ENCODE results near the gene TXNRD2.
"Not testable (repeated sequence)": the region's sequence is repeated elsewhere in the genome, so short reads cannot be mapped to it uniquely, and the experiment has no call there.

Gene TXNRD2

DNA sequence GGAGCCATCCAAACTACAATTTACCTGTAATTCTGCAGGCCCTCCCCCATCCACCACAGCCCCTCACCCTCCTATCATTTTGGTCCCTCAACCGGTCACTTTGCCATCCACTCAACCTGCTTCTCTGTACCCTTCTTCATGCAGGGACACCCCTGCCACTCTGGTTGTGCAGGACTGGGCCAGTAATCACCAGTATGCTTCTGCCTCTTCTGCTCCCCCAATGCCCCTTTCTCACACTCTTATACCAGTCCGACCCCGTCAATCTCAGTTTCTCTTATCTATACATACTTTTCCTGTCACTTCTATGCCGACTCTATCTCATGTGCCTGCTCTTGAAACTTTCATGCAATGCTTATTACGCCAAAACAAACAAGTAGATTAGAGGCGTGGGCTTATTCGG, 5.1 kb downstream of the TXNRD2 start:
- no peak for DNase-seq
- TF ChIP-seq POLR2A (IDR thresholded peaks at IDR 0.05; ENCODE audit: low read length) (no peak), GATA1 (IDR thresholded peaks at IDR 0.05; ENCODE audit: low read depth, low read length) (no peak)

DNA sequence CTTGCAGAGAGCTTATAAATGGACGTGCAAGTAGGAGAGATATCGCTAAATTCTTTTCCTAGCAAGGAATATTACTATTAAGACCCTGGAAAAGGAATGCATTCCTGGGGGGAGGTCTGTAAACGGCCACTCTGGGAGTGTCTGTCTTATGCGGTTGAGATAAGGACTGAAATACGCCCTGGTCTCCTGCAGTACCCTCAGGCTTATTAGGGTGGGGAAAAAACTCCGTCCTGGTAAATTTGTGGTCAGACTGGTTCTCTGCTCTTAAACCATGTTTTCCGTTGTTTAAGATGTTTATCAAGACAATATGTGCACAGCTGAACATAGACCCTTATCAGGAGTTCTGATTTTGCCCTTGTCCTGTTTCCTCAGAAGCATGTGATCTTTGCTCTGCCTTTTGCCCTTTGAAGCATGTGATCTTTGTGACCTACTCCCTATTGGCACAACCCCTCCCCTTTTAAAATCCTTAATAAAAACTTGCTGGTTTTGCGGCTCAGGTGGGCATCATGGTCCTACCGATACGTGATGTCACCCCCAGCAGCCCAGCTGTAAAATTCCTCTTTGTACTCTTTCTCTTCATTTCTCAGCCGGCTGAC, 6.4 kb downstream of the TXNRD2 start:
- DNase-seq: peak; percentile 29 to 60

DNA sequence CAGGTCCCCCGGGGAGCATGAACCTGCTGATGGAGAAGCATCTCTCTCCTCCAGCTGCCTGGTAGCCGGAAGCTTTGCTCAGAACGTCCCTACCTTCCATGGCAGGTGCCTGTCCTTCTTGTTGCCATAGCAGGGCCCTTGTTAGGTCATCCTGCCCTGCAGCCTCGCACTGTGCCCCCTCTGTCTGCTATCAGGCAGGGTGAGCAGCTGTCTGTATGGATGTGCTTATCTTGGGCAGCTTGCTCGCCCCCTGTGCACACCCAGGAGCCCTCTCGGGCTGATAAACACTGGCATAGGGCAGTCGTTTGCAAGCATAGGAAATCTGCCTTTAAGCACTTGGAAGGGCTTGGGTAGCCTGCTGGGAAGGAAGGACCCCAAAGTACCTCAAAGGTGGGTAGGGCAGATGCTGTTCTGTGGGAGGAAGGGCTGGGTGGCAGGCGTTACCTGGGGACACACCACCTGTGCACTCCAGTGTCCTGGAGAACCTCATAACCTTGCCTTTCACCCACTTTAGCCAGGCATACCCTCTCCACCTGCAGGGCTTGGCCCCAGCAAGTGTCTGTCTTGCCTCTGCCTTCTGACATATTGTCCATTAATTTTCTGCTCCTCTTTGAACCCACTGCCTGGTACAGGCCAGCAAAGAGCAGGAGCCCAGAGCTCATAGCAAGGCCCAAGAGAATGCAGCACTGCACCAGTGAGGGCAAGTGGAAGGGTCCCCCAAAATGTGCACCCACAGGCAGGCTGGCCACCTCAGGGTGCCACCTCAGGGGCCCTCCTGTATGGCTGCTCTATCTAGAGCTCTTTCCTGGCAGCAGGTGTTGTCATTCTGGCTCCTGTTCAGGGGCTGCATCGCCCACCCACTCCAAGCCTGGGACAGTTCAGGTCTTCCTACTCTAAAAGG, 8.0 kb downstream of the TXNRD2 start:
- peak; percentile 89 to 97 for DNase-seq
- TF ChIP-seq GATA1 (IDR thresholded peaks at IDR 0.05; ENCODE audit: low read depth, low read length) (peak; percentile 91), POLR2A (IDR thresholded peaks at IDR 0.05; ENCODE audit: low read length) (peak; percentile 71)

DNA sequence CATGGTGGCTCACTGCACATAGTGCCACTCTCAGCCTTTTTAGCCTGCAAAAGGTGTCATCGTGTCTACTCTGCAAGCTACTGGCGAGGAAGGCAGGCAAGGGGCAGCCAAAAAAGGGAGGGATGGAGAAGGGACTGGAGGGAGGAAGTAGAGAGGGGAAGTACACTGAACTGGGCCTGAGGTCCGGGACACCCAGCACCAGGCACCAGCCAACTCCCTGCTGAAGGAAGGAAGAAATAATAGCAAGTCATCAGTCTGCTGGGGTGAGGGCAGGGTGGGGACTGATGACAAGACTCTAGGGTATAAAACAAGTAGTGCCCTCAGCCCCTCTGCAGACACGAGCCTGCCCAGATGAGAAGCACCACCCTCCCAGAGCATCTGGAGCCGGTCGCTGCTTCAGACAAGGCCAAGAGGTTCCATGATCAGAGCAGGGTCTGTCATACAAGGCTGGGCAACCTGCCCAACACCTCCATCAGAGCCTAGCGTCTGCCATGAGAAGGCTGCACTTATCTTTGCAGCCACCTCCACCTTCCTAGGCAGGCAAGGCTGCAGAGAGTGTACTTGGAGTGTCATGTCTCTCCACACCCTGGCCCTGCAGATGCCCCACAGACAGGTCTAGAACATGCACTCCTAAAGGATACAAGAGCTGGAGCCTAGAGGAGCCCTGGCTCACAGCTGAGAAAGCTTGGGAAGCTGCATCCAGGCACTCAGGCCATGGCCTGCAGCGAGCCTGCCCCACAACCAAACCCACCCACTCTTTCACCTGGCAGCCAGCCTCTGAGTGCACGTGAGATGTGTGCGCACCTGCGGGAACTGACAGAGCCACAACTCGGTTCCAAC, 9.0 kb downstream of the TXNRD2 start:
- peak; percentile 79 for TF ChIP-seq POLR2A (IDR thresholded peaks at IDR 0.05; ENCODE audit: low read length)
- TF ChIP-seq GATA1 (IDR thresholded peaks at IDR 0.05; ENCODE audit: low read depth, low read length): no peak
- DNase-seq: peak; percentile 86 to 91

DNA sequence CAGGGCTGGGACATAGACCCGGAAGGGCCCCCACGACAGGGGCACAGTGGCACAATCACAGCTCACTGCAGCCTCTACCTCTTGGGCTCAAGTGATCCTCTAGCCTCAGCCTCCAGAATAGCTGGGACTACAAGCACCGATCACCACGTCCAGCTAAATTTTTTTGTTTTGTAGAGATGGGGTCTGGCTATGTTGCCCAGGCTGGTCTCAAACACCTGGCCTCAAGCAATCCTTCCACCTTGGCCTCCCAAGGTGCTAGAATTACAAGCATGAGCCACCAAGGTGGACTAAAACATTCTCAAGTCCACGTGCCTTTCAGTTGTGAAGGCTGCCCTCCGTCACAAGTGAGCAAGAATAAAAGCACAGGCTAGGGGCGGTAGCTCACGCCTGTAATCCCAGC, 10.1 kb downstream of the TXNRD2 start:
- no peak for DNase-seq
- TF ChIP-seq POLR2A (IDR thresholded peaks at IDR 0.05; ENCODE audit: low read length) (no peak), GATA1 (IDR thresholded peaks at IDR 0.05; ENCODE audit: low read depth, low read length) (no peak)

DNA sequence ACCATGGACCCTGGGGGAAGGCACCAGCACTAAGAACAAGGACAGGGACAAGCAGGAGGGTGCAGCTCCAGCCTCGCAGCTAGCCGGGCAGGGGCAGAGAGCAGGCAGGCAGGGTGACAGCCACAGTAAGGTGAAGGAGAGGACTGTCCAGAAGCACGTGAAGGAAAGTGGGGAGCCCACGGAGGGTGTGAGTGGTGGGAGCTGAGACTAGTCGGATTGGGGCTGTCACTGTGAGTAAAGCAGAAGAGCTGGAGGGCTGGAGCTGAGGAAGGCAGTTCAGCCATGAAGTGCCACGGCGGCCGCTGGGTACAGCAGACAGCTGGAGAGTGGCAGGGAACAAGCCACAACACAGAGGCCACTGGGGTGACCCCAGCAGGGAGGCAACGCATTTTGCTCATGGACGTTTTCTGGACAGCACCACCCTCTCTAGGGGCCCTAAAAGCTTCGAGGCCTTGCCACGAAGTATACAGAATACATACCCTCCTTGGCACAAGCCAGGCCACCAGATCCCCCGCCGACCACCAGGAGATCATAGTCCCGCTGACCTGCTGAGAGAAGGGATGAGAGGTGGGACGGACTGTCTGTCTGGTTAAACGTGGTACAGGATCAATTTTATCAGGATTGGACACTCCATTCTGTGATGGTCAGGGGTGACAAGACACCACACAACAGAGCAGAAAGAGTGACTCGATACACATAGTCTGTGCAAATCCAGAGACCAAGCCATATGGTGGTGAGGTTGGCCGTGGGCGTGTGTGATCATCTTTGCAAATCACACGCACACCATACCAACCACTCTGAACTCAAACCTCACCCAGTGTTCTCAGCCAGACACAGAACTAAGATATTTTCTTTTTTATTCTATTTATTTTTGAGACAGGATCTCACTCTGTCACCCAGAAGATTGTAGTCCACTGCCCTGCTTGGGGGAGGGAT, 10.8 kb downstream of the TXNRD2 start:
- DNase-seq: no peak
- no peak for TF ChIP-seq POLR2A (IDR thresholded peaks at IDR 0.05; ENCODE audit: low read length)
- no peak for TF ChIP-seq GATA1 (IDR thresholded peaks at IDR 0.05; ENCODE audit: low read depth, low read length)

DNA sequence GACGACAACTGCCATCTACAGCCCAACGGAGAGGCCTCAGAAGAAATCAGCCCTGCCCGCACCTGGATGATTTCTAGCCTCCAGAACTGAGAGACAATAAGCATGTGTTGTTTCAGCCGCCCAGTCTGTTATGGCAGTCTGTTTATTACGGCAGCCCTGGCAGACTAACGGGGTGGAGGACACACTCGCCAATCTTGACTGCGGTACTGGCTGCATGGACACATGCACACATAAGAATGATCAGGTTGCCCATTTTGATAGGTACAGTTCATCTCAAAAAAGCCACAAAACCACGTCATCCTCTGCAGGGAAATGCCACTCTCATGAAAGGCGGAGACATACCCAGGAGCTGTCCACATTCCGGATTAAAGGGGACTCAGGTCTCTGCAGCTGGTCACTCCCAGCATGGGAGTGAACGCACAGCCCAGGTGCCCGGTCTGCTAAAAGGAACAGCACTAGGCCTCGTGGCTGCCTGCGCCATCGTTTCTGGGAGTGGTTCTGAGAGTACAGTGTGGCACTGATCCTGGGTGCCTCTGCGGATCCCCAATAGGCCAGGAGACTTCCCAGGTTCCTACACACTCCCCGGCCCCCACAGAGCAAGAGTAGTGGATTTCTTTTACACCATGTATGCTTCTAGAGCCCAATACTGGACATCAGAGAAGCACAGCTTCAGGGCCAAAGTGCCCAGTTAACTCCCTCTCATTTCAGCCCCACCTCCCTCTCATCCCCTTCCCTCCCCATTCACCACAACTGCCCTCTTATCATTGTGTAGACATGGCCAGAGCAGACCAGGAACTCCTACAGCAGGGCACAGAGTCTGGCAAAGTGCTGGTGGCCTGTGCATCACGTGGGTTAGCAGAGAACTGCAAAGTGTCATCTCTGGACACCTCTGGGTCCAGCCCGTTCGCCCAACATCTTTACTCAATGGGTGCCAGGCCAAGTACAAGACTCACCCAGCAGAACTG, 11.8 kb downstream of the TXNRD2 start:
- TF ChIP-seq GATA1 (IDR thresholded peaks at IDR 0.05; ENCODE audit: low read depth, low read length) (no peak), POLR2A (IDR thresholded peaks at IDR 0.05; ENCODE audit: low read length) (no peak)

DNA sequence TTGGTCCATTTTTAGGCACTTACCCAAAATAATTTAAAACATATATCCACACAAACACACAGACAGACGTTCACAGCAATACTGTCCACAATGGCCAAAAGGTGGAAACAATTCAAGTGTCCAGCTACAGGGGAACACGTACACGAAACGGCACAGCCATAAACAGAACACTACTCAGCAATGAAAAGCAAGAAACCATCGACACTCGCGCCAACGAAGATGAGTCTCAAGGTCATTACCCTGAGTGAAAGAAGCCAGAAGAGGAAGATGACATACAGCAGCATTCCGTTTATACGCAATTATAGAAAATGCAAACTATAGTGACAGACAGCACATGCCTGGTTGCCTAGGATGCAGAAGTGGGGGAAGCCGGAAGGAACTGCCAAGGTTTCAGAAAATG, 13.4 kb downstream of the TXNRD2 start:
- TF ChIP-seq POLR2A (IDR thresholded peaks at IDR 0.05; ENCODE audit: low read length) (no peak), GATA1 (IDR thresholded peaks at IDR 0.05; ENCODE audit: low read depth, low read length) (no peak)
- DNase-seq: no peak

More for the DNA sequence above, 11.8 kb downstream of the TXNRD2 start:
- peak in 1 of 2 experiments; percentile 35 for DNase-seq

DNA sequence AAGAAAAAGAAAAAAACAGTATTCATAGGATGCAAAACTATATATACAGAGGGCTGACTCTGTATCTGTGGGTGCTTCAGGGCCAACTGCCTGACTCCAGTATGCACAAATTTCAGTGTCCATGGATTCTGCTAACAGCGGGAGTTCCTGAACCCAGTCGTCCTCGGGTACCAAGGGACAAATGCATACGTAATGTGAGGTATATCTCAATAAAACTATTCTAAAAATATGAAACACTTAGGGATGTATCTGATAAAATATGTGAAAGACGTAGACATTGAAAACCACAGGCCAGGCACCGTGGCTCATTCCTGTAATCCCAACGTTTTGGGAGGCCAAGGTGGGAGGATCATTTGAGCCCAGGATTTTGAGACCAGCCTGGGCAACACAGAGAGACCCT, 13.9 kb downstream of the TXNRD2 start:
- TF ChIP-seq GATA1 (IDR thresholded peaks at IDR 0.05; ENCODE audit: low read depth, low read length): no peak
- TF ChIP-seq POLR2A (IDR thresholded peaks at IDR 0.05; ENCODE audit: low read length): no peak
- no peak for DNase-seq

DNA sequence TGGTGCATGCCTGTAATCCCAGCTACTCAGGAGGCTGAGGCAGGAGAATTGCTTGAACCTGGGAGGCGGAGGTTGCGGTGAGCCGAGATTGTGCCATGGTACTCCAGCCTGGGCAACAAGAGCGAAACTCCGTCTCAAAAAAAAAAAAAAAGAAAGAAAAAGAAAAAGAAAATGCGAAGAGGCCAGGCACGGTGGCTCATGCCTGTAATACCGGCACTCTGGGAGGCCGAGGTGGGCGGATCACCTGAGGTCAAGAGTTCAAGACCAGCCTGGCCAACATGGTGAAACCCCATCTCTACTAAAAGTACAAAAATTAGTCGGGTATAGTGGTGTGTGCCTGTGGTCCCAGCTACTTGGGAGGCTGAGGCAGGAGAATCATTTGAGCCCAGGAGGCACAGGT, 15.6 kb downstream of the TXNRD2 start:
- DNase-seq: not testable (repeated sequence)

DNA sequence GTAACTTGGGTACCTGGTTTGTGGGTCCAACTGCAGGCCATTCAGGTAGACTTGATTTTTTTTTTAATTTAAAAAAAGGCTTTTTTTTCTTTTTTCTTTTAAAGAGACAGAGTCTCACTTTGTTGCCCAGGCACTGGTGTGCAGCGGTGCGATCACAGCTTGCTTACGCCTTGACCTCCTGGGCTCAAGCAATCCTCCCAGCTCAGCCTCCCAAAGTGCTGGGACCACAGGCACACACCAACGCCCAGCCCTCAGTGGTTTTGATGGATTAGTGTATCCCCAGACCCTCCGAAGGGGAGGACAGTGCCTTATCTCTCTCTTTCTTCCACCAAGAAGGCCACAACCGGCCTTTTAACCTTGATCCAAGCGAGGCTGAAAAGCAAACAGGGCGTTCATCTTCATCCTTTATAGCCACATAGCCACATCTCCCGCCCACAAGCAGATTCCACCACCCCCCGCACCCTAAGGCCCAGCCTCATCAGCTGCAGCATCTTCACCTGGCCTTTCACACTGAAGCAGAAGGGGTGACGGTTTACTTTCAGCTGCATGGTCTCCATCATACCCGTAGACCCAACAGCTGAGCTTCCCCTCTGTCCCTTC, 17.6 kb downstream of the TXNRD2 start:
- TF ChIP-seq GATA1 (IDR thresholded peaks at IDR 0.05; ENCODE audit: low read depth, low read length) (no peak), POLR2A (IDR thresholded peaks at IDR 0.05; ENCODE audit: low read length) (no peak)
- DNase-seq: no peak

DNA sequence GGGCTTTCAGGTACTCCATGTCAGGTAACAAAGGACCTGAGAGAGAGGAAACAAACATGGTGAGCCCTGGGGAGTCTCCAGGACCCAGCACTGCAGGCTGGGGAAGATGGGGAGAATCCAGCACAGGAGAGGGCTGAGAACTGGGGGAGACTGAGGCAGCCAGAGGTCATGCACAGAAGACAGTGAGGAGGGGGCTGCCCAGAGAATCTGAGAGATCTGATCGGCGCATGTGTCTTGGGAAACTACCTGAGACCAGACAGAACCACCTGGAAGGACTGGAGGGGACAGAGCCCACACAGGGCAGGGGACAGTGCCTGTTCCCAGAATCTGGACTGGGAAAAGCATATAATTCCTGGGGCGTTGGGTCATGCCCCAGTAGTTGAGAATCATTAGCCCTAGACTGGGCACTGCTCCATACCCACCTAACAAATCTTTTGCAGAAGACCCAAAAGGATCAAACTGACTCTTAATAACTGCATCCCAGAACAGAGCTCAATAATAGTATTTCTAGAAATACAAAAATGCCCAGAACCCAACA, 20.0 kb downstream of the TXNRD2 start:
- DNase-seq: no peak
- TF ChIP-seq POLR2A (IDR thresholded peaks at IDR 0.05; ENCODE audit: low read length) (no peak), GATA1 (IDR thresholded peaks at IDR 0.05; ENCODE audit: low read depth, low read length) (no peak)

All from erythroblast (primary cell).